HG02678 (cell line): Measurements from ENCODE around the gene CCDC12.

ENCODE experiments used
- ATAC-seq: cut with Tn5 transposase; IDR thresholded peaks from one replicate; pipeline ENCODE4 v1.9.1; 2021; ENCODE audit warnings: mild to moderate bottlenecking, moderate library complexity; ENCODE audit not compliant: unreplicated experiment

Gene CCDC12

GRCh38 chr3:46897829-46898320 lies 78.7 kb downstream of the CCDC12 start:
- ATAC-seq = no peak

- no peak for ATAC-seq
Measured at GRCh38 chr3:46897031-46897430, 79.5 kb downstream of the CCDC12 start.

- no peak for ATAC-seq
Measured at GRCh38 chr3:46896386-46896785, 80.2 kb downstream of the CCDC12 start.

- no peak for ATAC-seq
Measured at GRCh38 chr3:46895761-46896160, 80.8 kb downstream of the CCDC12 start.

- no peak for ATAC-seq
Measured at GRCh38 chr3:46895204-46895660, 81.3 kb downstream of the CCDC12 start.

- ATAC-seq = no peak
Measured at GRCh38 chr3:46894256-46894655, 82.3 kb downstream of the CCDC12 start.

GRCh38 chr3:46893763-46894162 lies 82.8 kb downstream of the CCDC12 start:
- no peak for ATAC-seq

GRCh38 chr3:46893146-46893748 lies 83.3 kb downstream of the CCDC12 start:
- no peak for ATAC-seq

- ATAC-seq = no peak
Measured at GRCh38 chr3:46892285-46893145, 84.0 kb downstream of the CCDC12 start.

GRCh38 chr3:46891132-46891531 lies 85.4 kb downstream of the CCDC12 start:
- ATAC-seq = no peak

GRCh38 chr3:46890132-46890531 lies 86.4 kb downstream of the CCDC12 start:
- no peak for ATAC-seq

GRCh38 chr3:46889381-46890110 lies 87.0 kb downstream of the CCDC12 start:
- no peak for ATAC-seq

GRCh38 chr3:46888705-46889104 lies 87.8 kb downstream of the CCDC12 start:
- ATAC-seq = no peak

- ATAC-seq = no peak
Measured at GRCh38 chr3:46887980-46888494, 88.5 kb downstream of the CCDC12 start.

GRCh38 chr3:46885612-46886011 lies 90.9 kb downstream of the CCDC12 start:
- ATAC-seq = no peak

- no peak for ATAC-seq
Measured at GRCh38 chr3:46884929-46885328, 91.6 kb downstream of the CCDC12 start.

GRCh38 chr3:46884427-46884826 lies 92.1 kb downstream of the CCDC12 start:
- no peak for ATAC-seq

- ATAC-seq = no peak
Measured at GRCh38 chr3:46883830-46884185, 92.7 kb downstream of the CCDC12 start.

GRCh38 chr3:46883054-46883829 lies 93.3 kb downstream of the CCDC12 start:
- no peak for ATAC-seq

- no peak for ATAC-seq
Measured at GRCh38 chr3:46882377-46883053, 94.0 kb downstream of the CCDC12 start.
